RWPE2 (cell line): ENCODE data around the gene SGMS2.

Experiments
- ATAC-seq: fragments of 200-7000 bp; cut with Tn5 transposase; 3 replicates; pipeline ENCODE4 v1.9.1; 2021; ENCODE audit warnings: low read depth
- DNase-seq: peaks from one replicate; pipeline ENCODE4 v3.0.0-alpha.2; 2020; ENCODE audit warnings: low spot score
- H3K27ac ChIP-seq: fragments of 450-650 bp; 2 replicates; pipeline ENCODE4 v1.5.1; 2017; ENCODE audit warnings: mild to moderate bottlenecking; ENCODE audit not compliant: poor library complexity, severe bottlenecking
- H3K27me3 ChIP-seq: fragments of 250-450 bp; sonication (Bioruptor Pico); 2 replicates; pipeline ENCODE4 v1.5.1; 2021; ENCODE audit warnings: mild to moderate bottlenecking, moderate library complexity; ENCODE audit not compliant: insufficient read depth, poor library complexity, severe bottlenecking
- H3K36me3 ChIP-seq: fragments of 250-450 bp; sonication (Bioruptor Pico); 2 replicates; pipeline ENCODE4 v1.5.1; 2020; ENCODE audit warnings: low read depth, mild to moderate bottlenecking, moderate library complexity
- H3K4me1 ChIP-seq: fragments of 250-450 bp; sonication (Bioruptor Pico); 2 replicates; pipeline ENCODE4 v1.5.1; 2021; ENCODE audit warnings: mild to moderate bottlenecking, moderate library complexity; ENCODE audit not compliant: insufficient read depth, poor library complexity, severe bottlenecking
- H3K4me3 ChIP-seq: fragments of 250-450 bp; sonication (Bioruptor Pico); 2 replicates; pipeline ENCODE4 v1.5.1; 2021; ENCODE audit warnings: mild to moderate bottlenecking, moderate library complexity; ENCODE audit not compliant: severe bottlenecking
- H3K9me3 ChIP-seq: fragments of 250-450 bp; sonication (Bioruptor Pico); 2 replicates; pipeline ENCODE4 v1.5.1; 2021; ENCODE audit warnings: mild to moderate bottlenecking, moderate library complexity; ENCODE audit not compliant: severe bottlenecking
- TF ChIP-seq, protein P1 (sequence below): fragments of 450-650 bp; IDR thresholded peaks from one replicate; pipeline ENCODE4 v1.5.1; 2017; ENCODE audit warnings: mild to moderate bottlenecking, moderate library complexity; ENCODE audit not compliant: poor library complexity, severe bottlenecking

SGMS2 gene

DNA sequence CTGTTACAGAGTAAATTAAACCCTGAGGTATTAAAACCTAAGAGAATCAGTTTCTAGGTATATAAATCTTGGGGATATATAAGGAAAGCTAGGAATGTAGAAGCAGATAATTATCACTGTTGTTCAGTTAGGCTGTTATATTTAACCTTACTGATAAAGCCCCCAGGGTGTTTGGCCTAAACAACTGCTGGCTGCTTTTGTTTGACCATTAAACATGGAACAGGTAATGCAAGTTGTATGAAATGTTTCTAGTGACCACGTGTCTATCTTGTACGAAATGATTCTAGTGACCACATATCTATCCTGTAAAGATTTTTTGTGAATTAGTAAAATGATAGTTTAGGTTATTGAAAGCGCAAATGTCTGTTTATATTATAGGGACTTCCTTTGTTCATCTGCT, 52.6 kb downstream of the SGMS2 start:
- ATAC-seq (no peak), DNase-seq (no peak)
- no peak overlapping the region for H3K27ac ChIP-seq
- H3K27me3 ChIP-seq = no peaks in the 10 kb centered on the region
- no peak overlapping the region for H3K4me3 ChIP-seq
- TF ChIP-seq, protein P1, sequence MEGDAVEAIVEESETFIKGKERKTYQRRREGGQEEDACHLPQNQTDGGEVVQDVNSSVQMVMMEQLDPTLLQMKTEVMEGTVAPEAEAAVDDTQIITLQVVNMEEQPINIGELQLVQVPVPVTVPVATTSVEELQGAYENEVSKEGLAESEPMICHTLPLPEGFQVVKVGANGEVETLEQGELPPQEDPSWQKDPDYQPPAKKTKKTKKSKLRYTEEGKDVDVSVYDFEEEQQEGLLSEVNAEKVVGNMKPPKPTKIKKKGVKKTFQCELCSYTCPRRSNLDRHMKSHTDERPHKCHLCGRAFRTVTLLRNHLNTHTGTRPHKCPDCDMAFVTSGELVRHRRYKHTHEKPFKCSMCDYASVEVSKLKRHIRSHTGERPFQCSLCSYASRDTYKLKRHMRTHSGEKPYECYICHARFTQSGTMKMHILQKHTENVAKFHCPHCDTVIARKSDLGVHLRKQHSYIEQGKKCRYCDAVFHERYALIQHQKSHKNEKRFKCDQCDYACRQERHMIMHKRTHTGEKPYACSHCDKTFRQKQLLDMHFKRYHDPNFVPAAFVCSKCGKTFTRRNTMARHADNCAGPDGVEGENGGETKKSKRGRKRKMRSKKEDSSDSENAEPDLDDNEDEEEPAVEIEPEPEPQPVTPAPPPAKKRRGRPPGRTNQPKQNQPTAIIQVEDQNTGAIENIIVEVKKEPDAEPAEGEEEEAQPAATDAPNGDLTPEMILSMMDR = no peak
- no peaks in the 10 kb centered on the region for H3K9me3 ChIP-seq
- H3K4me1 ChIP-seq = peaks cover 10% of the 10 kb centered on the region
- H3K36me3 ChIP-seq = peaks cover 6% of the 10 kb centered on the region

DNA sequence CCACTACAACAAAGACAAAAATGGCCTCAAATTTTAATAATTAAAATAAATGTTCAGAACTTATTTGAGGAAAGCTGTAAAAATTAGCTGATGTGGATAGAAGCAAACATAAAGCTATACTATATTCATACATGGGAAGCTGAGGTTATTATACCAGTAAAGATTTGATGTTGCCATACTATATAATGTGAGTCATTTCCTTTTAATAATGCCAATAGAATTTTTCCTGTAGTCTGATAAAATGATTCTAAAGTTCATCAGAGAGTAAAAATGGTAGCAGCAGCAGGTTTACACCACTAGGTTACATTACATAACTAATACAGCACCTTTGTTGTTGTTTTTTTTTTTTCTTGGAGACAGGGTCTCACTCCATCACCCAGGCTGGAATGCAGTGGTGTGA, 61.1 kb downstream of the SGMS2 start:
- peaks cover 7% of the 10 kb centered on the region for H3K4me1 ChIP-seq
- H3K27me3 ChIP-seq = no peaks in the 10 kb centered on the region
- H3K4me3 ChIP-seq = no peak overlapping the region
- H3K27ac ChIP-seq = no peak overlapping the region
- TF ChIP-seq, protein P1 = no peak
- peaks cover 24% of the 10 kb centered on the region for H3K9me3 ChIP-seq
- ATAC-seq (peak; percentile 53; the same call in 2 of the 3 replicates), DNase-seq (no peak)
- H3K36me3 ChIP-seq = peaks cover 22% of the 10 kb centered on the region

DNA sequence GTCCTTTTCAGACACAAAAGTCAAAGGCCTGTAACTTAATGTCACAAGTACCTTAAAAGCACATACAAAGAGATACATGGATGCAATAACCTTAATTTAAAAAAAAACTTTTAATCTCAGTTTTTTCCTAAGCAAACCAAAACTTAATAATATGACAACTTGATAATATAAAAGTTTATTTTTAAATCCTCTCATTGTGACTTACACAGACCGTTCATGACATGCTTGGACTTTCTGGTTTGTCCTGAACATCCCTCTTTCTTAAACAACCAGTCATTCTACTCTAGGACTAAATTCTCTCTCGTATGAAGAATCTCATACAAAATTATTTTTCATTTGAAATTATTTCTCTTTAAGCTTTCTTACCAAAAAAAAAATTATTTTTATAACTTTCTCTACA, 63.5 kb downstream of the SGMS2 start:
- TF ChIP-seq, protein P1 = no peak
- peaks cover 24% of the 10 kb centered on the region for H3K9me3 ChIP-seq
- no peak for DNase-seq

GRCh38 chr4:107890779-107891178, 66.0 kb downstream of the SGMS2 start:
- H3K27ac ChIP-seq = no peak overlapping the region

More for the DNA sequence above, 63.5 kb downstream of the SGMS2 start:
- ATAC-seq = no peak
- peaks cover 16% of the 10 kb centered on the region for H3K4me1 ChIP-seq
- no peak overlapping the region for H3K4me3 ChIP-seq
- H3K27me3 ChIP-seq = no peaks in the 10 kb centered on the region
- no peak overlapping the region for H3K27ac ChIP-seq
- peaks cover 22% of the 10 kb centered on the region for H3K36me3 ChIP-seq

GRCh38 chr4:107891299-107891698, 66.6 kb downstream of the SGMS2 start:
- TF ChIP-seq, protein P1 = no peak
- H3K4me1 ChIP-seq = peaks cover 26% of the 10 kb centered on the region
- H3K9me3 ChIP-seq = peaks cover 24% of the 10 kb centered on the region
- DNase-seq (no peak), ATAC-seq (no peak)
- H3K27ac ChIP-seq = no peak overlapping the region
- H3K27me3 ChIP-seq = no peaks in the 10 kb centered on the region
- H3K36me3 ChIP-seq = peaks cover 29% of the 10 kb centered on the region
- no peak overlapping the region for H3K4me3 ChIP-seq

More at GRCh38 chr4:107890779-107891178, 66.0 kb downstream of the SGMS2 start:
- Histone ChIP-seq H3K4me1 (peaks cover 25% of the 10 kb centered on the region), H3K4me3 (no peak overlapping the region), H3K27me3 (no peaks in the 10 kb centered on the region), H3K9me3 (peaks cover 24% of the 10 kb centered on the region), H3K36me3 (peaks cover 29% of the 10 kb centered on the region)
- ATAC-seq (no peak), DNase-seq (no peak)
- TF ChIP-seq, protein P1 = no peak
